Ovary (tissue), 3 donors: ENCODE results near the gene ROBO1.

ENCODE experiments used
- CTCF ChIP-seq, 3 donors: fragments of 450-650 bp in 2 of 3; fragments of 200-600 bp in 1 of 3; IDR thresholded peaks; one replicate each; pipeline versions ENCODE4 v1.5.1 to v1.8.0; 2016 to 2022; ENCODE audit warnings: antibody characterized with exemption in 3 of 3, mild to moderate bottlenecking in 1 of 3
- EP300 ChIP-seq: sonication (generic); formaldehyde crosslinking; IDR thresholded peaks from one replicate; pipeline ENCODE4 v1.6.1; 2017; ENCODE audit warnings: antibody characterized with exemption
- POLR2A ChIP-seq: fragments of 450-650 bp; IDR thresholded peaks from one replicate; pipeline ENCODE4 v1.6.1; 2017; ENCODE audit warnings: antibody characterized with exemption, mild to moderate bottlenecking, moderate library complexity
- donor health status: DM: no; HTN: no; CAD: no.

DNA sequence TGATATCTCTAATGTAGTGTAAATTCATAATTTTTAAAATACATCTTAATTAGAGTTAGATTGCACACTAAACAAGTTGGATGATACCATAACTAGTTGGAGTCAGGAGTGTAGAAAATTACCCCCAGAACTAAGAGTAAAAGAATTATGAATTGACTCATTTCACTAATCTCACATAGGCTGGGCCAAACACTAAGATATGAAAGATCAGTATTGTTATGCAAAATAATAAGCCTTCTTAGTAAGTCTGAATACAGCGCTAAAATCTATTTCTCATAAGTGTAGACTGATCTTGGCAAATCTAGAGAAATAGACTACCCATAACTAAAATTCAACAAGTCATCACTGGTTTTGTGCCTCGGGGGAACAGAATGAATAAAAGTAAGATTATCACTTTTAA lies 979.0 kb downstream of the ROBO1 start:
- no peak for TF ChIP-seq CTCF (IDR thresholded peaks at IDR 0.05)
- no peak for TF ChIP-seq EP300
- no peak for TF ChIP-seq POLR2A
